Panc1 (cell line): Measurements from ENCODE around the gene ZNF195. TPM values are rescaled to one million over a fixed set of nuclear protein-coding genes. Genes with fewer than 3 reads are reported as not detected.
A peak's percentile ranks its signal among the peaks of the same experiment; 100 is the strongest.

ENCODE experiments used
- ATAC-seq: fragments of 200-7000 bp; cut with Tn5 transposase; 2 replicates; pipeline ENCODE4 v1.9.1; 2020; ENCODE audit warnings: mild to moderate bottlenecking, moderate library complexity
- BruUV-seq: library from RNA; stranded (reverse); fragments of 400-500 nt; replicated peaks from 2 replicates; lab custom pipeline; 2021; lab: Mats Ljungman, UMichigan
- CTCF ChIA-PET: fragments of 300-600 bp; sonication (Branson Sonifier 250); formaldehyde crosslinking; loops from one replicate; lab custom pipeline; 2022; ENCODE audit warnings: antibody characterized with exemption; lab: Charles Lee
- POLR2A ChIA-PET: fragments of 300-600 bp; sonication (Branson Sonifier 250); formaldehyde crosslinking; loops from one replicate; lab custom pipeline; 2022; ENCODE audit warnings: antibody characterized with exemption; lab: Charles Lee
- DNase-seq: peaks from one replicate; pipeline ENCODE4 v3.0.0-alpha.2; 2010; ENCODE audit warnings: low read depth, low spot score
- H3K27ac ChIP-seq: 2 replicates; pipeline ENCODE4 v1.5.1; 2011; ENCODE audit warnings: mild to moderate bottlenecking, low read length, inconsistent platforms
- H3K27me3 ChIP-seq: fragments of 200-500 bp; sonication (Bioruptor generic); 2 replicates; pipeline ENCODE4 v1.6.0; 2014; ENCODE audit warnings: low read length, inconsistent platforms; ENCODE audit not compliant: control insufficient read depth, insufficient read depth
- H3K36me3 ChIP-seq: fragments of 200-500 bp; sonication (Bioruptor generic); 2 replicates; pipeline ENCODE4 v1.5.1; 2014; ENCODE audit warnings: inconsistent platforms, mild to moderate bottlenecking, low read length, moderate library complexity; ENCODE audit not compliant: control insufficient read depth, insufficient read depth
- H3K4me1 ChIP-seq: 2 replicates; pipeline ENCODE4 v1.5.1; 2011; ENCODE audit warnings: inconsistent platforms, mild to moderate bottlenecking, low read length, moderate library complexity; ENCODE audit not compliant: control insufficient read depth, insufficient read depth
- H3K4me3 ChIP-seq, 2 experiments: 2 replicates each; pipeline ENCODE4 v1.5.1; 2011 to 2012; ENCODE audit warnings: low read depth in 2 of 2, low read length in 2 of 2, mild to moderate bottlenecking in 2 of 2, inconsistent platforms in 1 of 2, moderate library complexity in 1 of 2
- H3K9me3 ChIP-seq: fragments of 200-500 bp; sonication (Bioruptor generic); 2 replicates; pipeline ENCODE4 v1.5.1; 2014; ENCODE audit warnings: low read depth, mild to moderate bottlenecking, inconsistent platforms, low read length, moderate library complexity; ENCODE audit not compliant: control insufficient read depth, insufficient read depth
- CTCF ChIP-seq: fragments of 450-650 bp; IDR thresholded peaks from 2 replicates; pipeline ENCODE4 v1.5.1; 2017; ENCODE audit warnings: mild to moderate bottlenecking
- POLR2AphosphoS5 ChIP-seq: IDR thresholded peaks from 2 replicates; pipeline ENCODE4 v1.6.1; 2012; ENCODE audit warnings: mild to moderate bottlenecking, low read depth, low read length, moderate library complexity
- REST ChIP-seq, 2 experiments: IDR thresholded peaks; 2 replicates each; pipeline ENCODE4 v1.6.1; 2011 to 2012; ENCODE audit warnings: low read depth in 2 of 2, control low read depth in 1 of 2, low read length in 1 of 2, mild to moderate bottlenecking in 1 of 2, moderate library complexity in 1 of 2; ENCODE audit not compliant: insufficient read depth in 1 of 2
- SIN3A ChIP-seq: IDR thresholded peaks from 2 replicates; pipeline ENCODE4 v1.6.1; 2012; ENCODE audit warnings: low read depth, mild to moderate bottlenecking, low read length, moderate library complexity, borderline replicate concordance; ENCODE audit not compliant: insufficient read depth
- TCF7L2 ChIP-seq: IDR thresholded peaks from 2 replicates; pipeline ENCODE4 v1.6.1; 2011; ENCODE audit warnings: mild to moderate bottlenecking, low read depth, low read length, inconsistent platforms
- in situ Hi-C: cut with HindIII; loops from 2 replicates; pipeline ENCODE4 v1.10.0; 2016; ENCODE audit warnings: low sequenced_read_pairs, low pct_unique_long_range_greater_than_20kb
- intact Hi-C: fragments of 100-400 bp; cut with micrococcal nuclease; formaldehyde crosslinking; loops from one replicate; pipeline ENCODE4 v1.10.0; 2022; ENCODE audit not compliant: unreplicated experiment
- total RNA-seq: library from RNA; stranded (reverse); gene quantifications from one replicate; pipeline ENCODE4 v1.2.1, GENCODE V29; 2021; ENCODE audit not compliant: unreplicated experiment

Gene ZNF195
- total RNA-seq, 1 experiment from 2014 or later: 79.0 TPM

GRCh38 chr11:3340025-3340424 lies 38.9 kb downstream of the ZNF195 start:
- H3K27ac ChIP-seq: no peak overlapping the region
- H3K9me3 ChIP-seq: no peaks in the 10 kb centered on the region
- ATAC-seq (peak; percentile 79), DNase-seq (peak; percentile 15)
- no peak for TF ChIP-seq TCF7L2
- TF ChIP-seq REST (IDR thresholded peaks at IDR 0.05; ENCODE audit: insufficient read depth in 1 of 2, low read depth in 2 of 2, low read length in 1 of 2): no peak
- no peak for TF ChIP-seq POLR2AphosphoS5
- no peak for TF ChIP-seq SIN3A
- ChIA-PET POLR2A (interaction anchor here (0.8 kb wide), 1 partner anchor 66 kb away, joined by 3 read pairs; no protein-coding TSS in a partner anchor), CTCF (interaction anchor here (3.2 kb wide), 1 partner anchor 68 kb away, joined by 32 read pairs; no protein-coding TSS in a partner anchor)
- no TSS peak for BruUV-seq
- H3K4me3 ChIP-seq: no peak overlapping the region
- no peaks in the 10 kb centered on the region for H3K36me3 ChIP-seq
- intact Hi-C loops: no loop called here
- in situ Hi-C loops: no loop called here
- peaks cover 6% of the 10 kb centered on the region; the same call in 1 of the 2 replicates for H3K4me1 ChIP-seq
- H3K27me3 ChIP-seq: peaks cover 33% of the 10 kb centered on the region

- no peak for ATAC-seq
- in situ Hi-C loops: no loop called here
- H3K4me1 ChIP-seq: peaks cover 6% of the 10 kb centered on the region; the same call in 1 of the 2 replicates
- no peaks in the 10 kb centered on the region for H3K9me3 ChIP-seq
- TF ChIP-seq CTCF: no peak
- ChIA-PET POLR2A (no interaction called here), CTCF (interaction anchor here (0.7 to 3.2 kb wide), 2 partner anchors 67 to 69 kb away, joined by 7 to 32 read pairs; no protein-coding TSS in a partner anchor)
- no peak overlapping the region for H3K27ac ChIP-seq
- no peak overlapping the region for H3K4me3 ChIP-seq
- no TSS peak for BruUV-seq
- DNase-seq: no peak
- intact Hi-C loops: no loop called here
- peaks cover 30% of the 10 kb centered on the region for H3K27me3 ChIP-seq
- no peaks in the 10 kb centered on the region for H3K36me3 ChIP-seq
These were observed 39.7 kb downstream of the ZNF195 start for GRCh38 chr11:3339340-3339624.

- no peak for ATAC-seq
- intact Hi-C loops: no loop called here
These were observed 40.2 kb downstream of the ZNF195 start for GRCh38 chr11:3338569-3339339.

More at GRCh38 chr11:3338569-3339339, 40.2 kb downstream of the ZNF195 start:
- DNase-seq: no peak
- no peak overlapping the region for H3K27ac ChIP-seq
- no TSS peak for BruUV-seq
- CTCF ChIA-PET: interaction anchor here (0.7 kb wide), 1 partner anchor 67 kb away, joined by 7 read pairs; no protein-coding TSS in a partner anchor
- H3K4me1 ChIP-seq: peaks cover 6% of the 10 kb centered on the region; the same call in 1 of the 2 replicates
- no peak overlapping the region for H3K4me3 ChIP-seq
- H3K27me3 ChIP-seq: peaks cover 29% of the 10 kb centered on the region
- in situ Hi-C loops: no loop called here
- H3K36me3 ChIP-seq: no peaks in the 10 kb centered on the region
- TF ChIP-seq POLR2AphosphoS5 (no peak), SIN3A (no peak), REST (IDR thresholded peaks at IDR 0.05; ENCODE audit: insufficient read depth in 1 of 2, low read depth in 2 of 2, low read length in 1 of 2) (no peak), CTCF (no peak), TCF7L2 (no peak)
- H3K9me3 ChIP-seq: no peaks in the 10 kb centered on the region
- POLR2A ChIA-PET: no interaction called here
